NCI-H226 (cell line): ENCODE data around the gene SNRNP48.

Source experiments
- DNase-seq: peaks from one replicate; pipeline ENCODE4 v3.0.0-alpha.2; 2015

SNRNP48 gene

GRCh38 chr6:7604003-7604402, 14.0 kb downstream of the SNRNP48 start:
- DNase-seq, result no peak

GRCh38 chr6:7604506-7604905, 14.5 kb downstream of the SNRNP48 start:
- no peak for DNase-seq

GRCh38 chr6:7615611-7616383, 25.8 kb downstream of the SNRNP48 start:
- DNase-seq, result peak; percentile 44

GRCh38 chr6:7617801-7618764, 28.1 kb downstream of the SNRNP48 start:
- DNase-seq, result peak; percentile 11

DNA sequence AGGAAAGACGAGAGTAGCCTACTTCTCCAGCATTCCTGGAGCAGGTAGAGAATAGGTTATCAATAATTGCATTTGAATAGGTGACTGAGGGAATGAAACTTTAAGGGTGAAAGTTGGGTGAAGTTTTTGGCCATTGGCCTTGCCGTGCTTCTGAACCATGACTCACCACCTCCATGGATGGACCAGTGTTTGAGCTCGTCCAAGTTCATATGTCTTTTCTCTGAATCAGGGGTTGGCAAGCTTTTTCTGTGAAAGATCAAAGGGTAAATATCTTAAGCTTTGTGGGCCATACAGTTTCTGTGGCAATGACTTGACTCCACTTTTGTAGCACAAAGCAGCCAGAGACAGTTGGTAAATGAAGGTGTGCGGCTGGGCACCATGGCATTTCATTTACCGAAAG, 31.8 kb downstream of the SNRNP48 start:
- no peak for DNase-seq

- no peak for DNase-seq
Measured at GRCh38 chr6:7624796-7625710, 35.1 kb downstream of the SNRNP48 start.

DNA sequence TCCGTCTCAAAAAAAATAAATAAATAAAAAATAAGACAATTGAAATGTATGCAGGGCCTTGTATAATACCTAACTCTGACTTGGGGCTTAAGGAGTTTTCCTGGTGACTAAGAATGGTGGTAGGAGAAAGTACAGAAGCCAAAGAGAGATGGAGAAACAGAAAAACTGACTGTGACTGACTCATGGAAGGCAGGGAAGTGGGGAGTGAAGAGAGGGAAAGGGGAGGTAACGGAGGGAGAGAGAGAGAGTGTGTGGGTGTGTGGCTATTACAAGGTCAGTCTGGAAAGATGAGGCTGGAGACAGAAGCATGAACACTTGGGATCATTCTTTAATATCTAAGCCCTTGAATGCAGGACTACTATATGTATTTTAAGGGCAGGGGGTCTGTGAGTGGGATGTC, 38.5 kb downstream of the SNRNP48 start:
- no peak for DNase-seq

GRCh38 chr6:7628909-7629308, 38.9 kb downstream of the SNRNP48 start:
- DNase-seq, result no peak

DNA sequence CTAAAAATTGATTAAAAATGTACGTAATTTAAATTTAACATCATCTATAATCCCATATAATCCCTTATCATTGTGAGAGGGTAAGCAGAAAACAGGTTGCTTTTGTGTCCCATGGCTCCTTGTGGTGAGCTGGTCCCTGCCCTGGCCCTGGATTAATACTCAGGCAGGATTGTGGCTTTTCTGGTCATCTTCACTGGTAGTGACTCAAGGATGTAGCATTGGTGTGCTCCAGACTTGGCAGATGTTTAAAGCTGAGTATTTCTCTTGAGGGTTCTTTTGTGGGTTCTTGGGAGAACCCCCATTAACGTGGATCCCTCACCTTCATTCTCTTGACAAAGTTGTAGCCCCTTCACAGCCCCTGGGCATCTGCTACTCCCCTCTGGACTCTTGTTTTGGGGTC, 39.3 kb downstream of the SNRNP48 start:
- no peak for DNase-seq

DNA sequence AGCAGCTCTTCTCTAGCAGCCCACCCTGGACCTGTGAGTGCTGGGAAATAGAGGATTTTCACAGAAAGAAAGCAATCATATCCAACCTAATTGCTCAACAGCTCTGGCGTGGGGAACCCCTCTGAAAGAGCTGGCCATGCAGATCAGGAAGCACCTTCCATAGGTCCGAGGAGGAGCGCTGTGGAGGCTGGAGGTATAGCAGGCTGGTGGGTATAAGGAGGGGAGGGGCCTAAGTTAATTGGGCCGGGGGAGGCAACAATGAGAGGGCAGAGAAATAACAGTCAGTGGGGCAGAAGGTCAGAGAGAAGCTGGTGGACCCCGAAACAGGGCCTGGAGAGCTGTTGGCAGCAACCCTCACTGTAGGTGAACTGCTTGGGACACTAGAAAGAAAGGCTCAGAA, 40.8 kb downstream of the SNRNP48 start:
- no peak for DNase-seq

- no peak for DNase-seq
Measured at GRCh38 chr6:7631466-7631865, 41.5 kb downstream of the SNRNP48 start.

DNA sequence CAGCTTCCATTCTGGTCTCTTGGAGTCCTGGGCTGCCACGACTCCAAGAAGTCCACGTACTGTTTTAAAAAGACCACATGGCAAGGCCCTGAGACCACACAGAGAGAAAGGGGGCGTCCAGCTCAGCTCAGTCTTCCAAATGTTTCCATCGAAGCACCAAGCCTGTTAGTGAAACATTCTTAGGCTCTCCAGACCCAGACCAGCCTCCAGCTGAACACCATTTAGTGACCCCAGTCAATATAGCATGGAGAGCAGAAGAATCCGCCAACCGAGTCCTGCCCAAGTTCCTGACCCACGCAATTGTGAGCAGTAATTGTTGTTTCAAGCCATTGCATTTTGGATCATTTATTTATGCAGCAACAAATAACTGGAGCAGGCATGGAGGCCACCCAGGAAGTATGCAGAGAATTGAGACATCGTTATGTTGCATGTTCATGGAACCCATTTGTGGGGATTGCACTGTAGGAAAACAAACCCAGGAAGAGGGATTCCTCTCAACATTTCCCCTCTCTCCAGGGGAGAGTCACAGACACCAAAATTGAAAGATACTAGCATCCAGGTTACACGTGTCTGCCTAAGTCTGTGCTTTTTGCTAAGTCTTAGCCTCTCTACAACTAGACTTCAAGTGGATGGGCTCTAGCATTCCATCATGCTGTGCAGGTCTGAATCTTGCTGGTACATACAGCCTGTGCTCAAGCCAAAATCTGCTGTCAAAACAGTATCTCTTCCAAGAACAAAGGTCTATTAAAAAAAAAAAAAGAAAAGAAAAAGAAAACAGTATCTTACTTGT, 42.7 kb downstream of the SNRNP48 start:
- no peak for DNase-seq

DNA sequence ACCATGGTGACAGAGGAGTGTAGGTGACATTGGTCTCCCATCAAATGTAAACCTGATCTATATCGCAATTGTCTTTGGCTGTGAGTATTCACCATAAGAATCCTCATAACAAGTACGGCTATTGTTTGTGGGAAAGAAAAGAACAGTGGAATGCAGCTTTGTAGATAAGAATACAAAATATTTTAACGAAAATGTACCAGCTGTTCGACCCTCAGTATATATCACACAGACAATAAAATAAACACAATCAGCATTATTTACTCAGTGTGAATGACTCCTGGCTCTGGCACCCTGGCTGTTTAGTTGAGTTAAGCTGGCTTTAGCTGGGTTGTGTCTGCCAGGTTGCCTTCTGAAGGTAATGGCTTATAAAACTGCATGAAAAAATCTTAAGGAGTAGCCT, 43.4 kb downstream of the SNRNP48 start:
- DNase-seq, result no peak

DNA sequence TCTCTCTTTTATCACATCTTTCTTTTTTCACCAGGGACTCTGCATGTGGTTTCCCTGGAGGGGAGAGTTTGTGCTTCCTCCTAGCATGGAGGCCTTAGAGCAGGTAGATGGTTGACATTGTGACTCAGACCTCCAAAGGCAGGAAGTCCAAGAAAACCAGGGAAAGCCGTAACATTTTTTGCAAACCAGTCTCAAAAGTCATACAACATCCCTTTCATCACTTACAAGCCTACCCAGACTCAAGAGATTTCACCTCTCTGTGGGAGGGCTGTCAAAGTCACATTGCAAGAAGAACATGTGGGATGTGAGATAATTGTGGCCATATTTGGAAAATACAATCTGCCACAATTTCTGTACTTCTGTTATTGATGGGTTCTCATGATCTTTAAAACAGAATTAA, 46.2 kb downstream of the SNRNP48 start:
- DNase-seq, result no peak

- DNase-seq, result no peak
Measured at GRCh38 chr6:7637533-7637932, 47.5 kb downstream of the SNRNP48 start.

DNA sequence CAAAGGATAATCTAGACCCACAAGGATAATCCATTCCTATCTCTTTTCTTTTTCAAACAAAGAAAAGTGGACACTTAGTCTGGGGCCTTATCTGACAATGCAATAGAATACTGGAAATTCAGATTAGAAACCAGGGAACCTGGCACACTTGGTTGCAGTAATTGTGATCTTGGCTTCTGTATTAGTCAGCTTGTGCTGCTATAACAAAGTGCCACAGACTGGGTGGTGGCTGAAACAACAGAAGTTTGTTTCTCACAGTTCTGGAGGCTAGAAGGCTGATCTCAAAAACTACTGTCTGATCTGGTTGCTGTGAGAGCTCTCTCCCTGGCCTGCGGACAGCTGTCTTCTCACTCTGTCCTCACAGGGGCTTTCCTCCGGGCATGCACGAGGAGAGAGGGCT, 49.4 kb downstream of the SNRNP48 start:
- no peak for DNase-seq

GRCh38 chr6:7640016-7640415, 50.0 kb downstream of the SNRNP48 start:
- DNase-seq, result no peak

GRCh38 chr6:7640607-7641577, 50.9 kb downstream of the SNRNP48 start:
- DNase-seq, result peak; percentile 79

GRCh38 chr6:7642791-7643190, 52.8 kb downstream of the SNRNP48 start:
- DNase-seq, result no peak

DNA sequence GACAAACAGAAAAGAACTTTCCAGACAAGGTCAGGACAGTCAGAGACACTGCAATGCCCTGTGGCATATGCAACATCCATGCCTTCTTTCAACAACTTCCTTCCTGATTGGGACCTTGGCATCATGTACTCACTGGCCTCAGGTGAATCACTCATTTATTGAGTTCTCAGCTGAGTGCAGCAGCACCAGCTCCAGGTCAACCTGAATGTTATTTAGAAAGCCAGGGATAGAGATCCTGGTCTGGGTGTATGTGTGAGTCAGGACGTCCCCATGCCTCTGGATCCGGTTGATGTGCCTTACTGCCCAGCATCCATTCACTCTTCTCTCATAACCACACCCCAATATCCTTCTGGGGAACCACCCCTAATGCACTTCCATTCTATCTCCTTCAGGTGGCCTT, 54.4 kb downstream of the SNRNP48 start:
- DNase-seq, result no peak

DNA sequence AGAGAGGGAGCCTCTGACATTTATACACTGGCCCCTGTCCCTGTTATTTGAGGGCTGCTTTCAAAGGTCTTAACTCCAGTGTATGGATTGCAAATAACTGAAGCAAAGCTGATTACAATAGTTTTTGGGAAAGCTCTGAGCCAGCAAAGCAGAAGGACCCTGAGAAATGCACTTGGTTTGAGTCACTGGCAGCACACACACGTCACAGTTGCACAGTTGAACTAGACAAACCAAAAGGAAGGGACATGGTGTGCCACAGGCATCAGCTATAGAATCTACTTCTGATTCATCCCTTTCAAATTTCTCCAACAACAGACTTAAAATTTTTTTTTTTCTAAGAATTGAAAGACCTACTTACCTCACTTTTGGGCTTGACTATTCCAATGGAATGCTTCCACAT, 56.4 kb downstream of the SNRNP48 start:
- no peak for DNase-seq
